H1 (cell line): ENCODE data around the gene MCCC1. TPM values are rescaled to one million over a fixed set of nuclear protein-coding genes. Genes with fewer than 3 reads are reported as not detected.

Experiments used
- CTCF ChIA-PET: fragments of 300-600 bp; sonication (Branson Sonifier 250); formaldehyde crosslinking; loops from one replicate; lab custom pipeline; 2021; ENCODE audit not compliant: partially characterized antibody; lab: Charles Lee
- POLR2A ChIA-PET: fragments of 300-600 bp; sonication (Branson Sonifier 250); formaldehyde crosslinking; loops from one replicate; lab custom pipeline; 2021; ENCODE audit warnings: inconsistent platforms; ENCODE audit not compliant: partially characterized antibody; lab: Charles Lee
- DNase-seq, 2 experiments: peaks; one replicate each; pipeline versions ENCODE4 v3.0.0 to v3.0.0-alpha.2; 2010 to 2022; ENCODE audit warnings: low spot score in 2 of 2, low read depth in 1 of 2, mixed read lengths in 1 of 2
- FAIRE-seq: peaks from 2 replicates; lab custom pipeline; 2011; peaks lifted over from hg19 to GRCh38; lab: Jason Lieb, UNC
- H2AFZ ChIP-seq: 2 replicates; pipeline ENCODE4 v1.8.1; 2012; ENCODE audit warnings: low read length, inconsistent platforms
- H2AK5ac ChIP-seq: 2 replicates; pipeline ENCODE4 v1.6.1; 2013; ENCODE audit warnings: low read depth, low read length
- H2BK120ac ChIP-seq: replicated peaks from 2 replicates; pipeline ENCODE3; 2013; ENCODE audit warnings: low read depth, low read length, inconsistent platforms
- H2BK12ac ChIP-seq: 2 replicates; pipeline ENCODE4 v1.6.1; 2013; ENCODE audit warnings: low read depth, low read length
- H2BK15ac ChIP-seq: 2 replicates; pipeline ENCODE4 v1.6.1; 2013; ENCODE audit warnings: low read length
- H2BK20ac ChIP-seq: 2 replicates; pipeline ENCODE4 v1.6.1; 2013; ENCODE audit warnings: low read length
- H2BK5ac ChIP-seq: 2 replicates; pipeline ENCODE4 v1.6.1; 2013; ENCODE audit warnings: low read depth, low read length
- H3K14ac ChIP-seq: 2 replicates; pipeline ENCODE4 v1.6.1; 2013; ENCODE audit warnings: inconsistent platforms; ENCODE audit not compliant: insufficient read length
- H3K18ac ChIP-seq: 2 replicates; pipeline ENCODE4 v1.6.1; 2013; ENCODE audit warnings: low read length; ENCODE audit errors: extremely low read depth
- H3K23ac ChIP-seq: 2 replicates; pipeline ENCODE4 v1.6.1; 2013; ENCODE audit warnings: inconsistent platforms; ENCODE audit not compliant: insufficient read length
- H3K23me2 ChIP-seq: 2 replicates; pipeline ENCODE4 v1.6.1; 2013; ENCODE audit warnings: low read depth, low read length
- H3K27ac ChIP-seq: 2 replicates; pipeline ENCODE4 v1.6.1; 2011; ENCODE audit warnings: low read depth, low read length, inconsistent platforms
- H3K27me3 ChIP-seq, 4 experiments: replicated peaks in 1 of 4; 1 replicate in 1 of 4; 2 replicates in 3 of 4; pipeline versions ENCODE4 v1.6.1 to v1.8.1; 2011 to 2013; ENCODE audit warnings: low read length in 3 of 4, mild to moderate bottlenecking in 3 of 4, inconsistent platforms in 2 of 4, mixed read lengths in 2 of 4, moderate library complexity in 1 of 4; ENCODE audit not compliant: control insufficient read depth in 3 of 4, insufficient read depth in 3 of 4; ENCODE audit errors: extremely low read depth in 1 of 4
- H3K36me3 ChIP-seq, 4 experiments: 2 replicates each; pipeline versions ENCODE4 v1.6.1 to v1.8.1; 2011 to 2013; ENCODE audit warnings: mild to moderate bottlenecking in 4 of 4, low read length in 3 of 4, moderate library complexity in 2 of 4, control low read depth in 1 of 4, inconsistent platforms in 1 of 4; ENCODE audit not compliant: insufficient read depth in 4 of 4, control insufficient read depth in 2 of 4
- H3K4ac ChIP-seq: replicated peaks from 2 replicates; pipeline ENCODE3; 2013; ENCODE audit warnings: low read length, low read depth, mixed read lengths, inconsistent platforms; ENCODE audit not compliant: insufficient read length
- H3K4me1 ChIP-seq, 4 experiments: replicated peaks in 1 of 4; 1 replicate in 1 of 4; 2 replicates in 3 of 4; pipeline versions ENCODE4 v1.6.1 to v1.8.1; 2011 to 2013; ENCODE audit warnings: low read length in 3 of 4, inconsistent platforms in 2 of 4, mixed read lengths in 1 of 4; ENCODE audit not compliant: insufficient read depth in 4 of 4, control insufficient read depth in 3 of 4
- H3K4me2 ChIP-seq, 2 experiments: 2 replicates each; pipeline versions ENCODE4 v1.6.1 to v1.8.1; 2011 to 2013; ENCODE audit warnings: low read depth in 2 of 2, low read length in 2 of 2, control low read depth in 1 of 2, inconsistent platforms in 1 of 2, mild to moderate bottlenecking in 1 of 2; ENCODE audit not compliant: insufficient read depth in 1 of 2
- H3K4me3 ChIP-seq, 4 experiments: fragments of 200-600, 300-600 bp in 1 of 4; sonication (generic), shearing (Covaris generic), sonication (Bioruptor Twin) in 1 of 4; 2 replicates each; pipeline versions ENCODE4 v1.5.1 to v1.8.1; 2011 to 2016; ENCODE audit warnings: low read length in 4 of 4, low read depth in 3 of 4, control low read depth in 2 of 4, inconsistent platforms in 2 of 4, mild to moderate bottlenecking in 2 of 4, mixed read lengths in 1 of 4, moderate library complexity in 1 of 4; ENCODE audit not compliant: insufficient read depth in 2 of 4; ENCODE audit errors: extremely low read depth in 1 of 4
- H3K56ac ChIP-seq: replicated peaks from 2 replicates; pipeline ENCODE3; 2013; ENCODE audit warnings: low read depth, mild to moderate bottlenecking, mixed read lengths, low read length, inconsistent platforms; ENCODE audit not compliant: insufficient read length
- H3K79me1 ChIP-seq: 2 replicates; pipeline ENCODE4 v1.6.1; 2013; ENCODE audit warnings: low read depth, low read length, control low read depth
- H3K79me2 ChIP-seq, 2 experiments: 2 replicates each; pipeline versions ENCODE4 v1.6.1 to v1.8.1; 2012 to 2013; ENCODE audit warnings: low read length in 2 of 2, mild to moderate bottlenecking in 2 of 2, inconsistent platforms in 1 of 2; ENCODE audit not compliant: insufficient read depth in 2 of 2, control insufficient read depth in 1 of 2
- H3K9ac ChIP-seq, 4 experiments: replicated peaks in 1 of 4; 1 replicate in 1 of 4; 2 replicates in 3 of 4; pipeline versions ENCODE4 v1.6.1 to v1.8.1; 2011 to 2013; ENCODE audit warnings: low read depth in 3 of 4, low read length in 3 of 4, control low read depth in 2 of 4, mild to moderate bottlenecking in 2 of 4, moderate library complexity in 2 of 4, inconsistent platforms in 1 of 4; ENCODE audit errors: extremely low read depth in 1 of 4
- H3K9me3 ChIP-seq, 2 experiments: 2 replicates each; pipeline versions ENCODE4 v1.6.1 to v1.8.1; 2012 to 2013; ENCODE audit warnings: mild to moderate bottlenecking in 2 of 2, moderate library complexity in 2 of 2, control low read depth in 1 of 2, inconsistent platforms in 1 of 2, low read depth in 1 of 2, low read length in 1 of 2, mixed read lengths in 1 of 2; ENCODE audit not compliant: insufficient read depth in 2 of 2
- H4K20me1 ChIP-seq, 2 experiments: replicated peaks in 1 of 2; 2 replicates each; pipeline versions ENCODE3 to v1.8.1; 2011 to 2013; ENCODE audit warnings: inconsistent platforms in 2 of 2, low read length in 2 of 2, mild to moderate bottlenecking in 1 of 2; ENCODE audit not compliant: insufficient read depth in 2 of 2, control insufficient read depth in 1 of 2
- H4K5ac ChIP-seq: 2 replicates; pipeline ENCODE4 v1.6.1; 2013; ENCODE audit warnings: low read length, low read depth, mixed read lengths, inconsistent platforms; ENCODE audit not compliant: insufficient read length
- H4K8ac ChIP-seq: 2 replicates; pipeline ENCODE4 v1.8.0; 2013; ENCODE audit warnings: mild to moderate bottlenecking, moderate library complexity, low read length, inconsistent platforms; ENCODE audit not compliant: insufficient read depth; ENCODE audit errors: extremely low read depth
- H4K91ac ChIP-seq: replicated peaks from 2 replicates; pipeline ENCODE3; 2013; ENCODE audit warnings: low read length, mixed read lengths, inconsistent platforms; ENCODE audit not compliant: insufficient read length
- CHD1 ChIP-seq: IDR thresholded peaks from 2 replicates; pipeline ENCODE4 v1.6.1; 2012; ENCODE audit warnings: low read depth, low read length, improper control_type of control experiment
- GABPA ChIP-seq: IDR thresholded peaks from 2 replicates; pipeline ENCODE4 v1.6.1; 2011; ENCODE audit warnings: mild to moderate bottlenecking, low read length, moderate library complexity, borderline replicate concordance; ENCODE audit not compliant: insufficient read depth
- MAX ChIP-seq: IDR thresholded peaks from 2 replicates; pipeline ENCODE4 v1.6.1; 2012; ENCODE audit warnings: inconsistent platforms
- PHF8 ChIP-seq: fragments of 200-600 bp; sonication (generic); conservative IDR thresholded peaks from 2 replicates; pipeline ENCODE4 v1.7.1; 2012; ENCODE audit warnings: low read depth, mild to moderate bottlenecking, inconsistent platforms, low read length, moderate library complexity
- TEAD4 ChIP-seq: IDR thresholded peaks from 2 replicates; pipeline ENCODE4 v1.6.1; 2012; ENCODE audit warnings: low read depth, low read length, inconsistent platforms, mixed read lengths
- USF2 ChIP-seq: IDR thresholded peaks from 2 replicates; pipeline ENCODE4 v1.6.1; 2011; ENCODE audit warnings: low read length, improper control_type of control experiment
- WGBS, 2 experiments: shearing (Covaris generic) in 1 of 2; methylation state at CpG; one replicate each; pipeline versions ENCODE4 v1.1.6 to v1.1.7; 2013 to 2015; ENCODE audit warnings: low lambda C conversion rate in 2 of 2, mixed read lengths in 2 of 2, inconsistent platforms in 1 of 2, low coverage in 1 of 2, missing lambda C conversion rate in 1 of 2; ENCODE audit not compliant: insufficient replicate concordance in 2 of 2, insufficient coverage in 1 of 2, insufficient read length in 1 of 2; ENCODE audit errors: extremely low coverage in 1 of 2, missing lambda C conversion rate in 1 of 2; 5-methylcytosine and 5-hydroxymethylcytosine counted together
- polyA plus RNA-seq, 7 experiments: library from polyadenylated mRNA; depleted of rRNA in 3 of 7; stranded (reverse) in 5 of 7; unstranded in 2 of 7; fragments of >200 nt in 5 of 7; fragments of 200-250 nt in 2 of 7; gene quantifications; 1 replicate in 5 of 7; 2 replicates in 1 of 7; 4 replicates in 1 of 7; pipeline versions ENCODE4 v1.2.1 to v1.2.3, GENCODE V29; 2011 to 2013; ENCODE audit warnings: missing spikeins in 2 of 7, mixed read lengths in 2 of 7
- total RNA-seq: library from RNA; stranded (reverse); fragmentation: NEBNext Ultra II Directional; extraction: Animal tissue kit (Norgen Biotek cat#: 25700); gene quantifications from 2 replicates; pipeline ENCODE4 v1.2.1, GENCODE V29; 2021
- TF ChIP-seq, protein P1 (sequence below): IDR thresholded peaks from 2 replicates; pipeline ENCODE4 v1.6.1; 2011; ENCODE audit warnings: low read depth, mild to moderate bottlenecking, low read length; ENCODE audit not compliant: insufficient read depth

Gene MCCC1
- total and polyA plus RNA-seq, 2 of the 8 experiments (the other 6 are each of a cell fraction or from before 2014, with no cell fraction given), result 10.8 to 21.5 TPM

GRCh38 chr3:182979103-182979673 is 120.1 kb downstream of the MCCC1 start:
- H3K23me2 ChIP-seq, result peaks cover 9% of the 10 kb centered on the region; the same call in 1 of the 2 replicates
- no peak overlapping the region for H4K91ac ChIP-seq
- H2AK5ac ChIP-seq, result no peak overlapping the region
- WGBS, 2 experiments, result 3% methylated on average over 10 of the region's 10 CpGs; no CpG with 5 or more reads in 1 of the 2 experiments
- H4K20me1 ChIP-seq, result peaks cover 0 to 3% of the 10 kb centered on the region in 2 experiments
- H2AFZ ChIP-seq, result no peak overlapping the region
- no peak overlapping the region for H2BK120ac ChIP-seq
- DNase-seq, result no peak
- H2BK20ac ChIP-seq, result no peak overlapping the region
- no peak overlapping the region for H4K8ac ChIP-seq
- ChIA-PET CTCF (interaction anchor here (1.1 kb wide), 1 partner anchor 9 kb away, joined by 4 read pairs; no protein-coding TSS in a partner anchor), POLR2A (interaction anchor here (0.6 to 1.4 kb wide), 5 partner anchors 8 to 1351 kb away, joined by 3 to 5 read pairs (median 4); no protein-coding TSS in a partner anchor)
- no peak overlapping the region for H2BK15ac ChIP-seq
- H3K4me2 ChIP-seq, result peak overlapping the region; percentile 91 to 99
- H3K27me3 ChIP-seq, result no peaks in the 10 kb centered on the region
- H3K36me3 ChIP-seq, result no peaks in the 10 kb centered on the region
- no peaks in the 10 kb centered on the region for H3K9me3 ChIP-seq
- no peak overlapping the region for H3K4ac ChIP-seq
- H2BK12ac ChIP-seq, result no peak overlapping the region
- peak overlapping the region; percentile 76 to 98 (median 85) for H3K4me3 ChIP-seq
- 0 out of 2 replicates have a peak overlapping the region, but pooled peaks have one; percentile 60 for H2BK5ac ChIP-seq
- no peak for FAIRE-seq
- H4K5ac ChIP-seq, result no peak overlapping the region
- H3K79me1 ChIP-seq, result peaks cover 5% of the 10 kb centered on the region
- H3K23ac ChIP-seq, result no peak overlapping the region
- H3K14ac ChIP-seq, result no peak overlapping the region
- H3K9ac ChIP-seq, result peak overlapping the region in 3 of 4 experiments; percentile 39 to 91 (median 65); a peak in 6 of 7 replicates
- peaks cover 0 to 16% (median 8%) of the 10 kb centered on the region in 4 experiments; a peak in 6 of 7 replicates for H3K4me1 ChIP-seq
- peaks cover 18 to 54% of the 10 kb centered on the region in 2 experiments for H3K79me2 ChIP-seq
- no peak overlapping the region; the same call in 1 of the 2 replicates for H3K18ac ChIP-seq
- H3K27ac ChIP-seq, result no peak overlapping the region
- H3K56ac ChIP-seq, result no peak overlapping the region
- TF ChIP-seq USF2 (no peak), TEAD4 (no peak), MAX (no peak), PHF8 (no peak), CHD1 (no peak), GABPA (no peak)
- TF ChIP-seq, protein P1, sequence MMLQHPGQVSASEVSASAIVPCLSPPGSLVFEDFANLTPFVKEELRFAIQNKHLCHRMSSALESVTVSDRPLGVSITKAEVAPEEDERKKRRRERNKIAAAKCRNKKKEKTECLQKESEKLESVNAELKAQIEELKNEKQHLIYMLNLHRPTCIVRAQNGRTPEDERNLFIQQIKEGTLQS, result no peak
